Kidney (tissue), 14 donors: ENCODE results near the gene SLC6A16. TPM values are rescaled to one million over a fixed set of nuclear protein-coding genes. Genes with fewer than 3 reads are reported as not detected.
A peak's percentile ranks its signal among the peaks of the same experiment; 100 is the strongest.
"Not testable (repeated sequence)": the region's sequence is repeated elsewhere in the genome, so short reads cannot be mapped to it uniquely, and the experiment has no call there.

ENCODE experiments used
- DNase-seq, 5 donors: peaks; one replicate each; pipeline ENCODE4 v3.0.0-alpha.2; 2013 to 2020
- FAIRE-seq: peaks from 2 replicates; lab custom pipeline; 2012; peaks lifted over from hg19 to GRCh38; lab: Jason Lieb, UNC
- H3K27ac ChIP-seq, 2 donors: one replicate each; pipeline ENCODE4 v1.7.0; 2013; ENCODE audit warnings: low read depth in 2 of 2, low read length in 2 of 2, inconsistent platforms in 1 of 2
- H3K27me3 ChIP-seq: one replicate; pipeline ENCODE4 v1.7.1; 2013; ENCODE audit warnings: low read length, inconsistent platforms; ENCODE audit not compliant: control insufficient read depth, insufficient read depth
- H3K36me3 ChIP-seq, 3 donors: one replicate each; pipeline versions ENCODE4 v1.7.0 to v1.7.1; 2013; ENCODE audit warnings: low read length in 3 of 3, control low read depth in 1 of 3, inconsistent platforms in 1 of 3; ENCODE audit not compliant: insufficient read depth in 3 of 3, control insufficient read depth in 2 of 3
- H3K4me1 ChIP-seq, 3 donors: one replicate each; pipeline versions ENCODE4 v1.7.0 to v1.7.1; 2013; ENCODE audit warnings: low read length in 3 of 3, inconsistent platforms in 1 of 3, low read depth in 1 of 3; ENCODE audit not compliant: control insufficient read depth in 2 of 3, insufficient read depth in 2 of 3
- H3K4me3 ChIP-seq, 3 donors: one replicate each; pipeline versions ENCODE4 v1.7.0 to v1.8.1; 2013; ENCODE audit warnings: low read length in 3 of 3, control low read depth in 1 of 3, inconsistent platforms in 1 of 3
- H3K9ac ChIP-seq, 3 donors: one replicate each; pipeline versions ENCODE4 v1.7.0 to v1.7.1; 2013; ENCODE audit warnings: low read length in 3 of 3, control low read depth in 1 of 3, inconsistent platforms in 1 of 3
- H3K9me3 ChIP-seq, 3 donors: one replicate each; pipeline versions ENCODE4 v1.7.0 to v1.7.1; 2013; ENCODE audit warnings: low read length in 3 of 3, control low read depth in 1 of 3, inconsistent platforms in 1 of 3; ENCODE audit not compliant: control insufficient read depth in 2 of 3, insufficient read depth in 1 of 3
- CTCF ChIP-seq: IDR thresholded peaks from 3 replicates; pipeline ENCODE4 v1.5.1; 2012; ENCODE audit warnings: mild to moderate bottlenecking, moderate library complexity, borderline replicate concordance; ENCODE audit not compliant: insufficient read depth; ENCODE audit errors: extremely low read depth
- intact Hi-C: fragments of 100-400 bp; cut with DNase I; formaldehyde crosslinking; loops from one replicate; pipeline ENCODE4 v1.11.1; 2022
- polyA plus RNA-seq: library from polyadenylated mRNA; stranded (reverse); fragments of 350-450 nt; fragmentation: Illumina TruSeq; extraction: RNeasy Lipid Tissue Mini Kit (QIAGEN cat#74804); gene quantifications from one replicate; pipeline ENCODE4 v1.2.3, GENCODE V29; 2014; ENCODE audit warnings: low read depth, low replicate concordance; ENCODE audit not compliant: insufficient read depth
- total RNA-seq: library from RNA; stranded (reverse); fragmentation: NEBNext Ultra II Directional; extraction: Animal tissue kit (Norgen Biotek cat#: 25700); gene quantifications from one replicate; pipeline ENCODE4 v1.2.1, GENCODE V29; 2021
- donor health status: control.
- donor health status: control.
- donor health status: control.
- donor health status: control.
- donor health status: control.
- donor health status: DM: yes; HTN: yes; CAD: no.
- donor health status: Normal renal cell carcinoma (clear cell type).

The SLC6A16 gene
- total and polyA plus RNA-seq, 2 donors from 2014 or later, result 1.5 to 3.7 TPM

GRCh38 chr19:49333418-49333805 lies 8.4 kb upstream of the SLC6A16 start:
- no peak for TF ChIP-seq CTCF
- FAIRE-seq (no peak), DNase-seq (no peak)
- intact Hi-C loops, result no loop called here
- peaks cover 0 to 2% (median 0%) of the 10 kb centered on the region in 3 donors for H3K4me1 ChIP-seq
- no peak overlapping the region for H3K4me3 ChIP-seq
- no peak overlapping the region for H3K9ac ChIP-seq
- H3K9me3 ChIP-seq, result no peaks in the 10 kb centered on the region
- no peaks in the 10 kb centered on the region for H3K27me3 ChIP-seq
- H3K36me3 ChIP-seq, result no peaks in the 10 kb centered on the region
- no peak overlapping the region for H3K27ac ChIP-seq

GRCh38 chr19:49332691-49333417 lies 7.9 kb upstream of the SLC6A16 start:
- DNase-seq, H3K27me3 ChIP-seq, intact Hi-C loops, H3K4me1 ChIP-seq, FAIRE-seq, H3K27ac ChIP-seq, H3K36me3 ChIP-seq, H3K9me3 ChIP-seq, H3K4me3 ChIP-seq, H3K9ac ChIP-seq: not testable (repeated sequence)

GRCh38 chr19:49331616-49332055 lies 6.6 kb upstream of the SLC6A16 start:
- no peaks in the 10 kb centered on the region for H3K4me1 ChIP-seq
- no peak for FAIRE-seq
- H3K27ac ChIP-seq, result no peak overlapping the region
- DNase-seq, result peak in 3 of 5 donors; percentile 59 to 87 (median 80)
- no peak for TF ChIP-seq CTCF
- no peaks in the 10 kb centered on the region for H3K36me3 ChIP-seq
- H3K9me3 ChIP-seq, result no peaks in the 10 kb centered on the region
- no peaks in the 10 kb centered on the region for H3K27me3 ChIP-seq
- no peak overlapping the region for H3K4me3 ChIP-seq
- no peak overlapping the region for H3K9ac ChIP-seq
- intact Hi-C loops, result no loop called here

GRCh38 chr19:49331187-49331586 lies 6.2 kb upstream of the SLC6A16 start:
- H3K9ac ChIP-seq, H3K36me3 ChIP-seq, H3K9me3 ChIP-seq, intact Hi-C loops, DNase-seq, H3K27ac ChIP-seq, H3K4me3 ChIP-seq, H3K4me1 ChIP-seq, FAIRE-seq, H3K27me3 ChIP-seq: not testable (repeated sequence)
